GM21390 (cell line): ENCODE results near the gene KCNJ6.

Source experiments
- ATAC-seq: cut with Tn5 transposase; IDR thresholded peaks from one replicate; pipeline ENCODE4 v1.9.1; 2021; ENCODE audit not compliant: unreplicated experiment

Gene KCNJ6

DNA sequence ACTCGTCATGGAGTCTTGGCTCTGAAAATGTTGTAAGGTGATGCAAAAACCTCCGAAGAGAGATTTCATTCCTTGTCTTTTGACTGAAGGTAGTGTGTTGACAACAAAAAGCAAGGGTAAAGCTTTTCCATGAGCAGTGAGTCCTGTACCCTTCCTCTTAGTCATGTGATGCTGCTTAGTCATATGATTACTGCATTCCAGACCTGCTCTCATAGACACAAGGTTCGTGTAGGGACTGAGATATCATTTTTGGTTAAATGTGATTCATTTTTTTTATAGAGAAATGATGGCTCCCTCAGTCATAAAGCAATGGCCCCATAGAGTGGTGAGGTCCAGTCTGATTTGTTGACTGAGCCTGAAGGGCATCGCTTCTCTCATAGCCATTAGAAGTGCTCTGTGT is 9.2 kb downstream of the KCNJ6 start:
- ATAC-seq = no peak

- ATAC-seq = no peak
These were observed 11.0 kb downstream of the KCNJ6 start for GRCh38 chr21:37905291-37905690.

- no peak for ATAC-seq
These were observed 11.4 kb downstream of the KCNJ6 start for GRCh38 chr21:37904856-37905255.

GRCh38 chr21:37903396-37903795 is 12.9 kb downstream of the KCNJ6 start:
- no peak for ATAC-seq

DNA sequence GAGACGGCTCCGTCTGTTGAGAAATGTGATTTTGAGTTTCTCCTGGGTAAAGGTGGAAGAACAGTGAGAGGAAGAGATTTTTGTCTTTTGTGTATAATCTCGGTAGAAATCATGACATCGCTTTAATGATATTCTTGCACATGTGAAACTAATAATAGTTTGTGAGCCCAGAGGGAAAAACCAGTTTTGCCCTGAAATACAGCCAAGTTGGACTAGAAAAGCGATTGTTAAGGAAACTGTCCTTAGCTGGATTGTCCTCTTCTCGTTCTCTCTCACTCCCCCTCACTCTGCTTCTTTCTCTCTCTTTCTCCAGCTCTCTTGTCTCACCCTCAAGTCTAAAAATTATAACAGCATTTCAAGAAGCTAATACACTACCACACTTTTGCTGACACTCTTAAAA is 17.1 kb downstream of the KCNJ6 start:
- no peak for ATAC-seq

- ATAC-seq = no peak
These were observed 19.5 kb downstream of the KCNJ6 start for GRCh38 chr21:37896788-37897187.

DNA sequence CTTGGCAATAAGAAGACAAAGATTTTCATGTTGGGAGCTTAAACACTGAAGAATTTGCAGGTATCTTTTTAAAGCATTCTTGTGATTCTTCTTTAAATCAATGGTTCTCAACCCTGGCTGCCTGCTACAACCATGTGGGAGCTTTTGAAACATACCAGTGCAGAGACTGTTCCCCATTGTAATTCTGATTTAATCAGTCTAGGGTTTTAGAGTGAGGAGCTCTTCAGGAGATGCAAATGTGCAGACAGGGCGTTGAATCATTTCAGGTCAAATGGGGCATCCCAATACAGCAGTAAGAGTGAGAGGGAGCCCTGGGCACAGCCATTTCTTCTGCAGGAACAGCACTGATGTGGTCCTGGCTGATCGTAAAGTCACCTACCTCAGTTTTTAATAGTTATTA is 24.3 kb downstream of the KCNJ6 start:
- no peak for ATAC-seq

DNA sequence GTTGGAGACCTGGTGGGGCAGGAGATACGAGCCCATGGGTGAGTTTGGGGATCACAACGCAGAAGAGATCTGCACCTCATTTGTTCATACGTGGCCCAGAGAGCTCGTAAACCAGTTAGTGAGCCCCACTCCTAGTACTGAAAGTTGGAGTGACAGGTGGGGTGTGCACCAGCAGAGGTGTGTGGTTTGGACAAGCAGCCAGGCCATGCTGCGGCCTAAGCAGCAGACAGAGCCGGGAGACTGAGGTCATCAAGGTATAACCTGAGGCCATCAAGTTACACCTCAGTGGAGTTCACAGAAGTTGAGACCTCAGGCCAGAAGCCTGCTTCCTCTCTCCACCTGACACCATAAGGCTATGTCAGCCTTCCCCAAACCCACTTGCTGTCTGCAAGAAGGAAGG is 27.6 kb downstream of the KCNJ6 start:
- ATAC-seq = no peak

DNA sequence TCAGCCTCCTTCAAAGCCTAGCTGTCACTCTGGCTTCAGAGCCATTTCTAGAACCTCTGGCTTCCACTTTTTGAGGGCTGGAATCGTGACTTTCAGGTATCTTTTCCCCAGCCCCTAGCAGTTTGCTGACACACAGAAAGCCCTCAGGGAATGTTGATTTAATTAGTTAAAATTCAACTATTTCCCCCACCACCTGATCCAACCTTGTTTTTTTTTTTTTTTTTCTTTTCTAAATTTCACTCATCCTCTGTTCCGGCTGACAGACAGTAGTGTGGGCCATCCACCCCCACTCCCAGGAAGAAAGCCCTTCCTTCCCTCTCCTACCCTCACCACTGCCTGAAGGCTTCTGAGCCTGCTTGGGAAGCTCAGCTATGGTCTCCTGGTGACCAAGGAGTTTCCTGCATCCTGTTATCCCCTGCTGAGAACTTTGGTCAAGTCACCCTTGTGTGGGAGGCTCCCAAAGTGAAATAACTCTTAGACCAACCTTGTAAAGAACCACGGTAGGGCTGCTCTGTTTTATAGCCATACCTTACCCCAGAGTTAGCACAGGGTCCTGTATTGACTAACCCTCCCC is 29.4 kb downstream of the KCNJ6 start:
- no peak for ATAC-seq

GRCh38 chr21:37886120-37886519 is 30.1 kb downstream of the KCNJ6 start:
- no peak for ATAC-seq

- ATAC-seq = no peak
These were observed 37.2 kb downstream of the KCNJ6 start for GRCh38 chr21:37878946-37879660.

- no peak for ATAC-seq
These were observed 38.2 kb downstream of the KCNJ6 start for GRCh38 chr21:37877888-37878684.

GRCh38 chr21:37877171-37877570 is 39.1 kb downstream of the KCNJ6 start:
- ATAC-seq = no peak

DNA sequence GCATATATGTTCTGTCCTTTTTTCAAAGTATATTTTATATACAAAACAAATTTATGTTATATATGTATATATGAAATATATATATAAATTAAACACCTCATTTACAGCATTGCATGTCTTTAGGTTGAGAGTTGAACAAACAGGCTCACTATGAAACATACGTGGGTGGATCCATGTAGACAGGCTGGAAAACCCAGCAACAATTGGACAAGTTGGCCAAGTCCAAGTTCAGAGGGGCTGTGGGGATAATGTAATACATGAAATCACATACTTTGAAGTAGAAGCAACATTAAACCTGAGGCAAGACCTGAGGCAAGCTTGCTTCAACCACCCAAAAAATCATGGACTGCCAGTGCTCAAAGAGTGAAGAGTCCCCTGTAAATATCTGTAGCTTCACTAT is 39.7 kb downstream of the KCNJ6 start:
- no peak for ATAC-seq

DNA sequence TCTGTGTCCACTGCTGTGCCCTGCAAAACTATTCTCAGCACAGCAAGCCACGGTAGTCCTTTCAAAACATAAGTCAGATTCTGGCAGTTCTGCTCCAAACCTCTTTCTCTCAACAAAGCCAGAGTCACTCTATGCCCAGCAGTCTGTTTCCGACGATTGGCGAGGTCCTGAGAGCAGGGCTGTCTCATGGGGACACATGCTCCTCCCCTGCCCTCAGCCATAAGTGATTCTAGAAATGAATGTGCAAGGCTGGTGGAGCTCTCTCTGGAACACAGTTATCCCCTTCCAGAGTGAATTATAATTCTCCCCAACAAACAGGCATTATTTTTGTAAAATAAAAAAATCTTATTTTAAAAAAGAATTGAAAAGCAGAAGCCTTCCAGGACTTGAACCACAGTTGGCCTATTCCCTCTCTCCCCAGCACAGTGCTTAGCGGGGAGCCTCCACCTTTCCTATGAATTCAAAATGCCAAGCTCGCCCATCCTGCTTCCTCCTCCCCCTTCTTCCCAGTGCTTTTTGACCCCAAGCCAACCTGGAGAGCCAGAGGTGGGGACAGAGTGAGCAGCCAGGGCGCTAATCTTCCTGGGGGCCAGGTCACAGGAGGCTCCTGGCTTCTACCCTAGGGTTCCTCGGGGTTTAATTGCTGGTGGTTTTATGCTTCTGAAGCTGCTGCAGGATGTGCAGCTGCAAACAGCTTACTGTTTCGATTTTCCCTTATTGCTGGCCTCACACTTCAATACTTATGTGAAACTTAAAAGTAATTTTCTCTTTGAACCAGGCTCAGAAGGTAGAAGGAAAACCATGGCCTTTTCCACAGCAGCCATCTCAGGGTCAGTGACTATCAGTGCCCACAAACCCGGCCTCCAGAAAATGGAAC is 41.1 kb downstream of the KCNJ6 start:
- ATAC-seq = no peak

DNA sequence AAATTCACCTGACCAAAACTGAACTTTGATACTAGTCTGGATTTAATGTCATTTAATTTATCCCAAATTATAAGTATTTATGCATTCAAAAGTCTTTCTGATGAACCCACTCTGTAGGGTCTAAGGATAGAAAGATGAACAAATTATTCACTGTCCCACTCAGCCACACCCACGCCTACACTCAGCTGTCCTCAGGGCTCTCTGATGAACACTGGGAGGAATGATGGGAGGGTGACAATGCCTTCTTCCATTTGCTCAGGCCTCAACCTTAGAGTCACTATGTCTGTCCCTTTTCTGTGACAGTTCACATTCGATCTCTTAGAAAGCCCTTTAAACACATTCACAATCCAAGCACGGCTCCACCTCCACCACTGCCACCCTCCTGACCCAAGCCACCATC is 41.8 kb downstream of the KCNJ6 start:
- ATAC-seq = no peak

DNA sequence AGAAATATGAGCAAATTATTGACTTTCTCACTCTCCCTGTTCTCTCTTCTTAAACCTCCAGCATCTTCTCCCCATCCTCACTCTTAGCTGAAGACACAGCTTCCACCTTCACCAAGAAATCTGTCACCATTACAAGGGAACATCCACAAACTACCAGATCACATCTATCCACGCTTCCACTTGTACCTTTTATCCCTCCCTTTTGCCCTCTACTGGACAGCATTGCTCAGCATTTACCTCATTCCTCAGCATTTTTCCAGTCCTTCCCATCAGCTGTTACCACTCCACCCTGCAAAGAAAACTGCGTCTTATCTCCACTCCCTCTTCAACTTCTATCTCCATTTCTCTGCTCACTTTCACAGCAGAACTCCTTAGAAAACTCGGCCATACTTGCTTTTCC is 42.6 kb downstream of the KCNJ6 start:
- no peak for ATAC-seq

GRCh38 chr21:37871121-37871862 is 45.0 kb downstream of the KCNJ6 start:
- ATAC-seq = no peak

- no peak for ATAC-seq
These were observed 46.0 kb downstream of the KCNJ6 start for GRCh38 chr21:37870221-37870620.

GRCh38 chr21:37869661-37870060 is 46.6 kb downstream of the KCNJ6 start:
- ATAC-seq = no peak
